Activated B cell treated with CpG ODN at 0.5 μM for 24 hours (primary cell): ENCODE measurements around the gene RAP1GDS1. TPM values are rescaled to one million over a fixed set of nuclear protein-coding genes. Genes with fewer than 3 reads are reported as not detected.
"Not testable (repeated sequence)": the region's sequence is repeated elsewhere in the genome, so short reads cannot be mapped to it uniquely, and the experiment has no call there.

ENCODE experiments used
- ATAC-seq: fragments of 200-7000 bp; cut with Tn5 transposase; one replicate; pipeline ENCODE4 v1.10.0; 2021; ENCODE audit warnings: low read depth, mild to moderate bottlenecking, moderate library complexity
- CTCF ChIA-PET: fragments of 350-600 bp; sonication (Branson Sonifier 250); formaldehyde crosslinking; loops from one replicate; lab custom pipeline; 2021; ENCODE audit warnings: antibody characterized with exemption; lab: Charles Lee
- POLR2A ChIA-PET: fragments of 350-600 bp; sonication (Branson Sonifier 250); formaldehyde crosslinking; loops from one replicate; lab custom pipeline; 2021; ENCODE audit warnings: antibody characterized with exemption; lab: Charles Lee
- DNase-seq: peaks from one replicate; pipeline ENCODE4 v3.0.0; 2022
- H3K27ac Mint-ChIP-seq: one replicate; pipeline ENCODE4 v1.8.0; 2020; ENCODE audit warnings: mixed read lengths
- H3K27me3 Mint-ChIP-seq: one replicate; pipeline ENCODE4 v1.8.0; 2021; ENCODE audit warnings: mixed read lengths
- H3K36me3 Mint-ChIP-seq: one replicate; pipeline ENCODE4 v1.8.0; 2021; ENCODE audit warnings: low read depth, mixed read lengths
- H3K4me1 Mint-ChIP-seq: one replicate; pipeline ENCODE4 v1.8.0; 2021; ENCODE audit warnings: mixed read lengths
- H3K4me3 Mint-ChIP-seq: one replicate; pipeline ENCODE4 v1.8.0; 2020; ENCODE audit warnings: mild to moderate bottlenecking, mixed read lengths
- H3K9me3 Mint-ChIP-seq: one replicate; pipeline ENCODE4 v1.8.0; 2020; ENCODE audit warnings: mixed read lengths
- intact Hi-C: fragments of 100-400 bp; cut with micrococcal nuclease; formaldehyde crosslinking; loops from one replicate; pipeline ENCODE4 v1.15.1; 2024
- total RNA-seq: library from RNA; stranded (reverse); gene quantifications from 2 replicates; pipeline ENCODE4 v1.2.3, GENCODE V29; 2022
- TF ChIP-seq, protein P1 (sequence below): fragments of 200-600 bp; IDR thresholded peaks from one replicate; pipeline ENCODE4 v1.8.0; 2022; ENCODE audit warnings: antibody characterized with exemption, mild to moderate bottlenecking

Gene RAP1GDS1
- total RNA-seq, 1 donor from 2014 or later, result 54.6 TPM

DNA sequence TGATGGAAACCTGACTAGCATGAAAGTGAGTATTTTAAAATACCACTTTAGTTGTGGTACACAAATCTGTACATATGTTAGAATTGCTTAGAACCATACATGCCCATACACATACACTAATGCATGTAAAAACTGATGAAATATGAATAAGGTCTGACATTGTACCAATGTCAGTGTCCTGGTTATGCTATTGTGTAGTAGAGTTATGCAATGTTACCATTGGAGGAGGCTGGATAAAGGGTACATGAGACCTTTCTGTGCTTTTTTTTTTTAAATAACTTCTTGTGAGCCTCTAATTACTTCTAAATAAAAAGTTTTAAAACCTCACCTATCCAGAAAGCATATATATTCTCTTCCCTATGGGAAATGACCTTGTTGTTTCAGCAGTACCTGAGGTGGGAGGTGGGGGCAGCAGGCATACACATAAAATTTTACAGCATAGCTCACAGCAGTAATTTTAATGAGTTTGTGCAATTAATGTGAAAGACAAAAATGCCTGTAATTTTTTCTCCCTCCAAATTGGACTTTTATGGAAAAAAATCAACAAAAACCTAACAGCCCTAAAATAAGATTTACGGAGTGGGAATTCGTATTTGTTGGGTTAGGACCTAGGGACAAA is 97.6 kb downstream of the RAP1GDS1 start:
- Mint-ChIP-seq H3K36me3 (peaks cover 29% of the 10 kb centered on the region), H3K4me1 (peaks cover 8% of the 10 kb centered on the region), H3K27ac (no peak overlapping the region), H3K27me3 (no peaks in the 10 kb centered on the region), H3K4me3 (no peak overlapping the region), H3K9me3 (no peaks in the 10 kb centered on the region)
- intact Hi-C loops, result loop anchor here (10.0 kb wide), 1 partner anchor 204 kb away; no protein-coding TSS in a partner anchor
- POLR2A ChIA-PET, result no interaction called here
- ATAC-seq (no peak), DNase-seq (no peak)
- CTCF ChIA-PET, result no interaction called here
- TF ChIP-seq, protein P1, sequence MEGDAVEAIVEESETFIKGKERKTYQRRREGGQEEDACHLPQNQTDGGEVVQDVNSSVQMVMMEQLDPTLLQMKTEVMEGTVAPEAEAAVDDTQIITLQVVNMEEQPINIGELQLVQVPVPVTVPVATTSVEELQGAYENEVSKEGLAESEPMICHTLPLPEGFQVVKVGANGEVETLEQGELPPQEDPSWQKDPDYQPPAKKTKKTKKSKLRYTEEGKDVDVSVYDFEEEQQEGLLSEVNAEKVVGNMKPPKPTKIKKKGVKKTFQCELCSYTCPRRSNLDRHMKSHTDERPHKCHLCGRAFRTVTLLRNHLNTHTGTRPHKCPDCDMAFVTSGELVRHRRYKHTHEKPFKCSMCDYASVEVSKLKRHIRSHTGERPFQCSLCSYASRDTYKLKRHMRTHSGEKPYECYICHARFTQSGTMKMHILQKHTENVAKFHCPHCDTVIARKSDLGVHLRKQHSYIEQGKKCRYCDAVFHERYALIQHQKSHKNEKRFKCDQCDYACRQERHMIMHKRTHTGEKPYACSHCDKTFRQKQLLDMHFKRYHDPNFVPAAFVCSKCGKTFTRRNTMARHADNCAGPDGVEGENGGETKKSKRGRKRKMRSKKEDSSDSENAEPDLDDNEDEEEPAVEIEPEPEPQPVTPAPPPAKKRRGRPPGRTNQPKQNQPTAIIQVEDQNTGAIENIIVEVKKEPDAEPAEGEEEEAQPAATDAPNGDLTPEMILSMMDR, result no peak

DNA sequence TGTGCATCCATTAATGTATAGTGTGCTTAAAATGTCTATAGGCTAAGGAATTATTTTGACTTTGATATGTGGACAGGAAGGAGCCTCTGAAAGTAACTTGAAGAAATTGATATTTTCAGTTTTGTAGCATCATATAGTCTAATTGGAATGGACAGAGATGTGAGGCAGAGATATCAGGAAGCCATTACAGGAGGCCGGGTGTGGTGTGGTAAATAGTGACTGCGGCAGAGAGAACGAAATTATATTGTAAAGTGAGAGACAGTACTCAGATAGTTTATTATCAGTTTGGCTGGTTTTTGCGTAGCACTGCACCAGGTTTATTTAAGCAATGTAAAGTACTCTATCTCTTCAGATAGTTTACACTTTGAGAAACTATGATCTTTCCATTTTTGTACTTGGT is 98.5 kb downstream of the RAP1GDS1 start:
- Mint-ChIP-seq H3K27ac (no peak overlapping the region), H3K9me3 (no peaks in the 10 kb centered on the region), H3K4me1 (peaks cover 8% of the 10 kb centered on the region), H3K36me3 (peaks cover 38% of the 10 kb centered on the region), H3K27me3 (no peaks in the 10 kb centered on the region), H3K4me3 (no peak overlapping the region)
- intact Hi-C loops, result loop anchor here (10.0 kb wide), 1 partner anchor 205 kb away; no protein-coding TSS in a partner anchor
- DNase-seq (no peak), ATAC-seq (no peak)
- TF ChIP-seq, protein P1, result no peak
- CTCF ChIA-PET, result no interaction called here
- POLR2A ChIA-PET, result no interaction called here

DNA sequence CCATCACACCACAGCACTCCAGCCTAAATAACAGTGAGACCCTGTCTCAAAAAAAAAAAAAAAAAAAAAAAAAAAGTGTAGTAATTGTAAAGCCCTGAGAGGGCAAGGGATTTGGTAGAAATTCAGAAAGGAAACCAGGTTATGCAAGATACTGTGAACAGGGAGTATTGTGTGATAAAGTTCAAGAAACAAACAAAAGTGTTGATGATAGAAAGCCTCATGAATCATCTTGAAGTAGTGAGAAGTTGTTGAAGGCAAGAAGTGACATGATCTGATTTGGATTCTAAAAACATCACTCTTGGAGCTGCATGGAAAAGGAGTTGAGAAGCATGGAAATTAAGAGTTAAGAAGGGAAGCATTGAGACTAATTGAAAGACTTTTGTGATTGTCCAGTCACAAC is 102.2 kb downstream of the RAP1GDS1 start:
- no peaks in the 10 kb centered on the region for H3K27me3 Mint-ChIP-seq
- no peak overlapping the region for H3K27ac Mint-ChIP-seq
- DNase-seq (no peak), ATAC-seq (no peak)
- H3K9me3 Mint-ChIP-seq, result peaks cover 16% of the 10 kb centered on the region
- TF ChIP-seq, protein P1, result no peak
- intact Hi-C loops, result no loop called here
- H3K4me3 Mint-ChIP-seq, result no peak overlapping the region
- peaks cover 57% of the 10 kb centered on the region for H3K36me3 Mint-ChIP-seq
- H3K4me1 Mint-ChIP-seq, result peaks cover 4% of the 10 kb centered on the region
- POLR2A ChIA-PET, result no interaction called here
- CTCF ChIA-PET, result no interaction called here

- POLR2A ChIA-PET, H3K4me3 Mint-ChIP-seq, H3K4me1 Mint-ChIP-seq, CTCF ChIA-PET, H3K27me3 Mint-ChIP-seq, DNase-seq, H3K27ac Mint-ChIP-seq, ATAC-seq, intact Hi-C loops: not testable (repeated sequence)
- peaks cover 23% of the 10 kb centered on the region for H3K9me3 Mint-ChIP-seq
- H3K36me3 Mint-ChIP-seq, result peaks cover 77% of the 10 kb centered on the region
These were observed 105.1 kb downstream of the RAP1GDS1 start for GRCh38 chr4:98366275-98366674.

DNA sequence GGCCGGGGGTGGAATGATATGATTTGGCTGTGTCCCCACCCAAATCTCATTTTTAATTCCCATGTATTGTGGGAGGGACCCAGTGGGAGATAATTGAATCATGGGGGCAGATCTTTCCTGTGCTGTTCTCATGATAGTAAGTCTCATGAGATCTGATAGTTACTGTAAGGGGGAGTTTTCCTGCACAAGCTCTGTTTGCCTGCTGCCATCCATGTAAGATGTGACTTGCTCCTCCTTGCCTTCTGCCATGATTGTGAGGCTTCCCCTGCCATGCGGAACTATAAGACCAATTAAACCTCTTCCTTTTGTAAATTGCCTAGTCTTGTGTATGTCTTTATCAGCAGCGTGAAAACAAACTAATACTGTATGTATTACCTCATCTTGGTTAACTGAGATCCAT is 106.8 kb downstream of the RAP1GDS1 start:
- DNase-seq, H3K4me3 Mint-ChIP-seq, H3K4me1 Mint-ChIP-seq, POLR2A ChIA-PET, ATAC-seq, H3K27me3 Mint-ChIP-seq, intact Hi-C loops, CTCF ChIA-PET, H3K27ac Mint-ChIP-seq: not testable (repeated sequence)
- peaks cover 78% of the 10 kb centered on the region for H3K36me3 Mint-ChIP-seq
- peaks cover 23% of the 10 kb centered on the region for H3K9me3 Mint-ChIP-seq

GRCh38 chr4:98369322-98369721 is 108.1 kb downstream of the RAP1GDS1 start:
- H3K36me3 Mint-ChIP-seq, result peaks cover 79% of the 10 kb centered on the region
- intact Hi-C loops, result no loop called here

More at GRCh38 chr4:98369322-98369721, 108.1 kb downstream of the RAP1GDS1 start:
- peaks cover 23% of the 10 kb centered on the region for H3K9me3 Mint-ChIP-seq
- no peak overlapping the region for H3K27ac Mint-ChIP-seq
- no peak overlapping the region for H3K4me3 Mint-ChIP-seq
- ATAC-seq (no peak), DNase-seq (no peak)
- TF ChIP-seq, protein P1, result no peak
- CTCF ChIA-PET, result no interaction called here
- no peaks in the 10 kb centered on the region for H3K27me3 Mint-ChIP-seq
- no peaks in the 10 kb centered on the region for H3K4me1 Mint-ChIP-seq
- POLR2A ChIA-PET, result no interaction called here
